M059J (cell line): ENCODE measurements around the gene ATP8B1. TPM values are rescaled to one million over a fixed set of nuclear protein-coding genes. Genes with fewer than 3 reads are reported as not detected.
A peak's percentile ranks its signal among the peaks of the same experiment; 100 is the strongest.
"Not testable (repeated sequence)": the region's sequence is repeated elsewhere in the genome, so short reads cannot be mapped to it uniquely, and the experiment has no call there.

Source experiments
- DNase-seq: peaks from one replicate; pipeline ENCODE4 v3.0.0-alpha.2; 2012; ENCODE audit warnings: low read depth
- total RNA-seq: library from RNA; depleted of rRNA; stranded (reverse); fragments of >200 nt; shearing (Covaris generic); gene quantifications from 2 replicates; pipeline ENCODE4 v1.2.3, GENCODE V29; 2014

The ATP8B1 gene
- total RNA-seq, 1 experiment from 2014 or later: 68.5 TPM

DNA sequence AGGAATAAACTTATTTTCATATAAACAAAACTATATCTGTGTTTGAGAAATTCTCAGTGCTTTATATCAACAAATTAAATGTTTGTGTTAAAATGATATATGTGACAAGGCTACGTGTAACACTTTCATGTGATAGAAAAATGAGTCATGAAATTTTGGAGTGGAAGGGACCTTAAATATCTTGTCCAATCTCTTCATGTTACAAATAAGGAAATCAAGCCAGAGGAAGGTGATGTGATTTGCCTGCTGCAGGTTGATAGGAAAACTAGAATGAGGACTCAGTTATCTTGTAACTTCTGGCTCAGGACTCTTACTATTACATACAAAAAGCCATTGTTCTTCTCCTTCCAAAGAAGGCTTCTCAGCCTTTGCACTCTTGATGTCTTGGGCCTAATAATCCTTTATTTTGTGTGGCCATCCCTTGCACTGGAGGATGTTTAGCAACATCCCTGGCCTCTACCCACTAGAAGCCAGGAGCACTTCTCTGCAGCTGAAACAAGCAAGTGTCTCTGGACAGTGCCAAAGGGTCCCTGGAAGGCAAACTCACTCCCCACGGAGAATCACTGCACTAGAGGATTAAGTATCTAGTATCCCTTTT, 138.4 kb downstream of the ATP8B1 start:
- no peak for DNase-seq

DNA sequence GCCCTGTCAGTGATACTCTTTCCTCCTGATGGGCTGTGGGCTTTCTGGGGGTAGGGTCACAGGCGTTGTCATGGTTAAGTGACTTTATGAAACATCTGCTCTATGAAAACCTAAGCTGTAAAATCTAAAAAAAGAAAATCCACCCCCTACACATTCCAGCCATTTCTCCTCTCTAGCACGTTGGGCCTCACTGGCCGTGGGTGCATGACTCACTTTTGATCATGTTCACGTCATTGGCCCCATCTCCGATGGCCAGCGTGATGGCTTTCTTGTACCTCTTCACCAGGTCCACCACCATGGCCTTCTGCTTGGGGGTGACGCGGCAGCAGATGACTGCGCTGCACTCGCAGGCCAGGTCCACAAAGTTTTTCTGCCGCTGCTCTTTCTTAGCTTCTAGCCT, 142.2 kb downstream of the ATP8B1 start:
- peak; percentile 29 for DNase-seq

DNA sequence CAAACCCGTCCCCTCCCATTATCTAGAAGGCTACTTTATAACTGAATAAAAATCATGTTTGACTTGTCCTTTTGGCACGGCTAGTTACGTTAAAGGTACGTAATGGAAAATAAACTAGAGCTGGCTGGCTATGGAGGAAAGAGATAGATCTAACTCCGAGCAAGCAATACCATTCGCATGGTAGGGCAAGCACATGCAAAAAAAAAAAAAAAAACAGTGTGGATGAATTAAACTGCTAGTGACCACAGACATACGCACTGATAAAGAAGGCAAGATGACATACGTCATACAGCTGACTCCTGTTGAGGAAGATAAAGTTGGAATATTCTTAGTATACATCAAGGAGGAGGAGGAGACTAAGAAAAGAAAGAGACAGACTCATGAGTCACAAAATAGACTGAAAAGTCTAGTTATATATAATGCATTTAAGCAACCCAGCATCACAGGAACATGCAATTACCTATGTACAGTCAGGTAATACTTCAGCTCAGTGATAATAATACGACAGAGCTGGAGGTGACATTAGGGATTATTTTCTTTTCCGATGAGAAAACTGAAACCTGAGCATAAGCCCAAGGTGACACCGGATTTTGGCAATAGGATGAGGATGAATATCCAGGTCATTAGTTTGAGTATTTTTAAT, 143.5 kb downstream of the ATP8B1 start:
- DNase-seq: no peak

- no peak for DNase-seq
Measured at GRCh38 chr18:57657542-57657941, 145.6 kb downstream of the ATP8B1 start.

DNA sequence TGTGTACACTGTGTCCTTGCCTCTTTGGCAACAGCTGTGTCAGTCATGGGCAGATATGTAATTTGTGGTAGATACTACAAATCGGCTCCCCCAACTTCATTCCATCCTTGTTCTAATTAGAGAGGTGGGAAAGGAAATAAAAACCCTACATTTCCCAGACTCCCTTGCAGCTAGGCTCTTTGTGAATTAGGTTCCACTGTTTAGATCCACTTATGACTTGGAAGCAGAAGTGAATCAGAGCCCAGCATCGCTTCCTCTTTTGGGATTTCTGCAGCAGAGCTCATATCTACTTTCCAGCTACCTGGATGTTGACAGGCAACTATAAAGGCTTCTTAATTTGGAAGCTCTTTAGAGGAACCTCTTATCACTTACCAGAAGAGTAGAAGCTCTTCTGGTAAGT, 147.4 kb downstream of the ATP8B1 start:
- DNase-seq: no peak

- DNase-seq: no peak
Measured at GRCh38 chr18:57651914-57652313, 151.2 kb downstream of the ATP8B1 start.

DNA sequence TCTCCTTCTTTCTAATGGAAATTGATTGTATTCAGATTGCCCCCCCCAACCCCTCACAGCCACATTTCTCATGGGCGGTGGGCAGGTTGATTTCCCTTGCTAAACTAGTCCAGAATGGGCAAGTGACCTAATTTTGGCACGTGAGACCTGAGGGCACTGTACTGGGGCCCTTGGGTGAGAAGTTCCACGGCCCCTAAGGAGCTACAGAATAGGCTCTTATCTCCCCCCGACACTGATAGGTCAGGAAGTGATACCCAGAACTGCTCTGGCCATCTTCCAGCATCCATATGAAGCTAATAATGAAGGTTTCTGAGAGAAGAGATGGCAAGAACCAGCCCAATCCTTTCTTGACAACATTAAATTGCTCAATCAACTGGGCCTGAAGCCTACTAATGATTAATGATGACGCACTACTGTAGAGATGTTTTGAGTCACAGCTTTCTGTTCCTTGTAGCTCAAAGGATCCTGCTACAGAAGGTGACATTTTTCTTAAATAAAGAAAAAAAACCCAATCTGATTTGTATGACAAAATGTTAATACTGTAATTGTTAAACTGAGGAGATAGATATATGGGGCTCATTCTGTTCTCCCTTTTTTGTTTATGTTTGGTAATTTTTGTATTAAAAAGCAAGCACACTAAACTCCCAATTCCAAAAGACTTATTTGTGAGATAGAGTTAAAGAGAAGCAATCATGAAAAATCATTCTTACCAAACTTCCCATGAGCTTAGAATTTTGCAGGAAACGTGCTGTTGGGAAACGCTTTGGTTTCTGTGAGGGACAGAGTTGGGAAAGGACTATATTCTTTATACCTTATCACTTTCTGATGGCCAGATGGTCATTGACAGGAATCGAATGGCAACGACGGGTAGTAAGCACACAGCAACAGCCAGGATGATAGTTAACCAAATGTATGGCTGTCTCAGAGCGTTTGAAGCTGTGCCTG, 153.3 kb downstream of the ATP8B1 start:
- peak; percentile 75 for DNase-seq

DNA sequence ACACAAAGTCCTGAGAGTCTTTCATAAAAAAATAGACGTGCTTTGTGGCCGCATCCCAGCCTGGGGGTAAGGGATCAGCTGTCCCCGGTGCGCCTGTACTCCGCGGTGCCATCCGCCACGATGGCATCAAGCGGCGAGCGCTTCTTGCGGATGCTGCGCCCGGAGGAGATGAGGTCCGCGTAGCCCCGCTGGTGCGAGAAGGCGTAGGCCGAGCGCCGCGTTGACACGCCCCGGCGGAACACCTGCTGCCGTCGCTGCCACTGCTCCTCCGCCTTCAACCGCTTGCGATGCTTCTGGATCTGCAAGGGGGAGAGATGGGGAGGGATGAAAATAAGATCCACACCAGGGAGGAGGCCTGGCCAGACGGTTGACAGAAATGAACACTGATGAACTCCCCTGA, 154.7 kb downstream of the ATP8B1 start:
- DNase-seq: no peak

- DNase-seq: peak; percentile 41
Measured at GRCh38 chr18:57644540-57644939, 158.6 kb downstream of the ATP8B1 start.

DNA sequence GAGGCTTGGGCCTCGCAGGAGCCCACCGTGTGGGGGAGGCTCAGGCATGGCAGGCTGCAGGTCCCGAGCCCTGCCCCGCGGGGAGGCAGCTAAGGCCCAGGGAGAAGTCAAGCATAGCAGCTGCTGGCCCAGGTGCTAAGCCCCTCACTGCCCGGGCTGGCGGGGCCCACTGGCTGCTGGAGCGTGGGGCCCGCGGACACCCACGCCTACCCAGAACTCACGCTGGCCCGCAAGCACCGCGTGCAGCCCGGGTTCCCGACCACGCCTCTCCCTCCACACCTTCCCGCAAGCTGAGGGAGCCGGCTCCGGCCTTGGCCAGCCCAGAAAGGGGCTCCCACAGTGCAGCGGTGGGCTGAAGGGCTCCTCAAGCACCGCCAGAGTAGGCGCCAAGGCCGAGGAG, 159.4 kb downstream of the ATP8B1 start:
- DNase-seq: not testable (repeated sequence)

- not testable (repeated sequence) for DNase-seq
Measured at GRCh38 chr18:57642462-57642861, 160.7 kb downstream of the ATP8B1 start.

GRCh38 chr18:57640749-57641148, 162.4 kb downstream of the ATP8B1 start:
- DNase-seq: no peak

- DNase-seq: no peak
Measured at GRCh38 chr18:57640236-57640635, 162.9 kb downstream of the ATP8B1 start.

- peak; percentile 37 for DNase-seq
Measured at GRCh38 chr18:57635003-57635822, 167.9 kb downstream of the ATP8B1 start.

GRCh38 chr18:57631697-57632096, 171.4 kb downstream of the ATP8B1 start:
- DNase-seq: no peak

- no peak for DNase-seq
Measured at GRCh38 chr18:57630754-57631595, 172.1 kb downstream of the ATP8B1 start.

GRCh38 chr18:57630002-57630753, 172.9 kb downstream of the ATP8B1 start:
- DNase-seq: peak; percentile 95

DNA sequence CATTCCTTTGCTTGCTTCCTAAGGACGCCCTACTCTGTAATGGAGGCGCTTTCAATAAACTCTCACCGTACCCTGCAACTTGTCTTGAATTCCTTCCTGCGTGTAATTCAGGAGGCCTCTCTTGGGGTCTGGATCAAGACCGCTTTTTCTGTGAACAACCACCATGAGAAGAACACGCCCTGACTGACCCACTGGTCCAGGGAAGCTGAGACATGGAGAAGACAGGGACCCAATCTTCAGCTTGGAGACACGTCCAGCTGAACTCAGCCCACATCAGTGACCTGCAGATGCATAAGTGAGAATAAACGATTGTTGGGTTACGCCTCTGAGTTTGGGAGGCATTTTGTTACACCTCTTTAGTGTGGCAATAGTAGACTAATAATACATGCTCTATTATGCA, 173.7 kb downstream of the ATP8B1 start:
- DNase-seq: no peak

DNA sequence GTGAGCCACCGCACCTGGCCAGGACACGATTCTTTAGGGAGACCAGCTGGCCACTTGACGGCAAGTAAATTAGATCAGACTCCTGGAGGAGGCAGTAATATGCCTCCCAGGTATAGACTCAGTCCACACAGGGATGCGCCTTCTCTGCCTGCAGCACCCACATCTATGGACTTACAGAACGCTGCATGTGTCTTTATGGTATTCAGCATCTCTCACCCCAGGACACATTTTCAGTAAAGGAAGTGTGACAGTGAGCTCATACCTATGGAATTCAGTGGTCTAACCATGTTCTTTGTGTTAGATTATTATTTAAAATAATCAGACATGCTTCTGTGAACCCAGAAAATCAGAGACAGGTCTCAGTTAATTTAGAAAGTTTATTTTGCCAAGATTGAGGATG, 175.6 kb downstream of the ATP8B1 start:
- peak; percentile 56 for DNase-seq

DNA sequence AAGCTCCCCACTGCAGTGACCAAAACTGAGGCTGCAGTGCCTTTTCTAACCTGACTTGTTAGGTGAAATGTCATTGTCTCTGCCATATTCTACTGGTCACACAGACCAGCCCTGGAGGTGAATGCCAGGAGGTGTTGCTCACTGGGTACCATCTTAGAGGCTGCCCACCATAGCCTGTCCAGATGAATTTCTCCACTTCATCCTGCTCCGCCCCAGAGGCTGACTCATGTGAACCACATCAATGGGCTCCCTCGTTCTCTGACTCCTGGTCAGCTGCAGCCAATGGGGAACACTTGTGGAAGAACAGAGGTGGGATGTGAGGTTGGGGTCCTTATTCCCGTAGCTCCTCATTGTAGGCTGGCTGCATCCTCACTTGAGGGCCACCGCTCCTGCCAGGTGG, 178.1 kb downstream of the ATP8B1 start:
- peak; percentile 66 for DNase-seq
